HFFc6 (cell line): ENCODE results near the gene SPOCK1. TPM values are rescaled to one million over a fixed set of nuclear protein-coding genes. Genes with fewer than 3 reads are reported as not detected.

Source experiments
- DNase-seq: peaks from one replicate; pipeline ENCODE4 v3.0.0-alpha.2; 2018
- H3K27ac Mint-ChIP-seq: 2 replicates; pipeline ENCODE4 v1.8.0; 2020; ENCODE audit warnings: mild to moderate bottlenecking, mixed read lengths
- H3K27me3 Mint-ChIP-seq: 2 replicates; pipeline ENCODE4 v1.8.0; 2021; ENCODE audit warnings: mild to moderate bottlenecking, moderate library complexity, mixed read lengths; ENCODE audit not compliant: insufficient read depth
- H3K36me3 Mint-ChIP-seq: 2 replicates; pipeline ENCODE4 v1.8.0; 2021; ENCODE audit warnings: low read depth, mixed read lengths
- H3K4me1 Mint-ChIP-seq: 2 replicates; pipeline ENCODE4 v1.8.0; 2020; ENCODE audit warnings: low read depth, mixed read lengths
- H3K4me3 Mint-ChIP-seq: 2 replicates; pipeline ENCODE4 v1.8.0; 2020; ENCODE audit warnings: mild to moderate bottlenecking, moderate library complexity, mixed read lengths
- H3K9me3 Mint-ChIP-seq: 2 replicates; pipeline ENCODE4 v1.8.0; 2020; ENCODE audit warnings: mild to moderate bottlenecking, mixed read lengths
- total RNA-seq, 6 experiments: library from RNA; stranded (reverse); fragmentation: NEBNext Ultra II Directional; extraction: Animal tissue kit (Norgen Biotek cat#: 25700); gene quantifications; 2 replicates in 1 of 6; 3 replicates in 5 of 6; pipeline ENCODE4 v1.2.3, GENCODE V29; 2021
- TF ChIP-seq, protein P1 (sequence below): fragments of 200-600 bp; sonication (generic); IDR thresholded peaks from 2 replicates; pipeline ENCODE4 v1.5.0; 2021; ENCODE audit warnings: antibody characterized with exemption, mild to moderate bottlenecking

Gene SPOCK1
- total RNA-seq, 6 experiments from 2014 or later, result 111 to 170 (median 125) TPM

- TF ChIP-seq, protein P1, sequence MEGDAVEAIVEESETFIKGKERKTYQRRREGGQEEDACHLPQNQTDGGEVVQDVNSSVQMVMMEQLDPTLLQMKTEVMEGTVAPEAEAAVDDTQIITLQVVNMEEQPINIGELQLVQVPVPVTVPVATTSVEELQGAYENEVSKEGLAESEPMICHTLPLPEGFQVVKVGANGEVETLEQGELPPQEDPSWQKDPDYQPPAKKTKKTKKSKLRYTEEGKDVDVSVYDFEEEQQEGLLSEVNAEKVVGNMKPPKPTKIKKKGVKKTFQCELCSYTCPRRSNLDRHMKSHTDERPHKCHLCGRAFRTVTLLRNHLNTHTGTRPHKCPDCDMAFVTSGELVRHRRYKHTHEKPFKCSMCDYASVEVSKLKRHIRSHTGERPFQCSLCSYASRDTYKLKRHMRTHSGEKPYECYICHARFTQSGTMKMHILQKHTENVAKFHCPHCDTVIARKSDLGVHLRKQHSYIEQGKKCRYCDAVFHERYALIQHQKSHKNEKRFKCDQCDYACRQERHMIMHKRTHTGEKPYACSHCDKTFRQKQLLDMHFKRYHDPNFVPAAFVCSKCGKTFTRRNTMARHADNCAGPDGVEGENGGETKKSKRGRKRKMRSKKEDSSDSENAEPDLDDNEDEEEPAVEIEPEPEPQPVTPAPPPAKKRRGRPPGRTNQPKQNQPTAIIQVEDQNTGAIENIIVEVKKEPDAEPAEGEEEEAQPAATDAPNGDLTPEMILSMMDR, result no peak
- Mint-ChIP-seq H3K27ac (no peak overlapping the region), H3K27me3 (peaks cover 5% of the 10 kb centered on the region; the same call in 1 of the 2 replicates), H3K36me3 (no peaks in the 10 kb centered on the region), H3K4me1 (peaks cover 7% of the 10 kb centered on the region), H3K9me3 (no peaks in the 10 kb centered on the region), H3K4me3 (no peak overlapping the region)
- DNase-seq, result no peak
These were observed 207.7 kb downstream of the SPOCK1 start for GRCh38 chr5:137291436-137291835.

- Mint-ChIP-seq H3K4me1 (peaks cover 11% of the 10 kb centered on the region), H3K9me3 (no peaks in the 10 kb centered on the region), H3K36me3 (no peaks in the 10 kb centered on the region), H3K4me3 (no peak overlapping the region), H3K27ac (no peak overlapping the region), H3K27me3 (peaks cover 7% of the 10 kb centered on the region; the same call in 1 of the 2 replicates)
- DNase-seq, result no peak
- TF ChIP-seq, protein P1, result no peak
These were observed 208.1 kb downstream of the SPOCK1 start for GRCh38 chr5:137291031-137291430.

GRCh38 chr5:137290373-137290772 is 208.8 kb downstream of the SPOCK1 start:
- no peak overlapping the region for H3K4me3 Mint-ChIP-seq
- peaks cover 7% of the 10 kb centered on the region; the same call in 1 of the 2 replicates for H3K27me3 Mint-ChIP-seq
- no peak overlapping the region for H3K27ac Mint-ChIP-seq
- no peaks in the 10 kb centered on the region for H3K9me3 Mint-ChIP-seq
- H3K4me1 Mint-ChIP-seq, result peaks cover 17% of the 10 kb centered on the region
- TF ChIP-seq, protein P1, result no peak
- no peaks in the 10 kb centered on the region for H3K36me3 Mint-ChIP-seq
- DNase-seq, result no peak

DNA sequence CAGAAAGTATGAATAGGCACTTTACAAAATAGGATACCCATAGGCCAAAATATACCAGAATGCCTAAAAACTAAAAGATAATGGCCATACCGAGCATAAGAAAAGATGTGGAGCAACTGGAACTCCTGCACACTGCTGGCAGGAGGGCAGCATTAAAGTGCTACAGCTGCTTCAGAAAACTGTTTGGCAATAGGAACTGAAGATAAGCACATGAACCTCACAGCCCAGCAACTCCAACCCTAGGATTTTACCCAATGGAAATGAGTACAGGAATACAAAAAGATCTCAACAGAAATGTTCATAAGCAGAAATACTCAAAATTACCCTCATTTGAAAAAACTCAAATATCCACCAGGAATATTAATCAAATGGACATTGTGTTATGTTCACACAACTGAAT is 209.3 kb downstream of the SPOCK1 start:
- TF ChIP-seq, protein P1, result no peak
- Mint-ChIP-seq H3K9me3 (no peaks in the 10 kb centered on the region), H3K36me3 (no peaks in the 10 kb centered on the region), H3K27me3 (peaks cover 7% of the 10 kb centered on the region; the same call in 1 of the 2 replicates), H3K27ac (no peak overlapping the region), H3K4me1 (peaks cover 17% of the 10 kb centered on the region), H3K4me3 (no peak overlapping the region)
- DNase-seq, result no peak

- H3K9me3 Mint-ChIP-seq, result no peaks in the 10 kb centered on the region
- H3K27me3 Mint-ChIP-seq, result peaks cover 7% of the 10 kb centered on the region
- no peak overlapping the region for H3K4me3 Mint-ChIP-seq
- H3K36me3 Mint-ChIP-seq, result 0 out of 2 replicates have a peak, but pooled peaks cover 4% of the 10 kb centered on the region
- DNase-seq, result no peak
- H3K4me1 Mint-ChIP-seq, result peaks cover 19% of the 10 kb centered on the region
- no peak overlapping the region for H3K27ac Mint-ChIP-seq
- TF ChIP-seq, protein P1, result no peak
These were observed 211.6 kb downstream of the SPOCK1 start for GRCh38 chr5:137287569-137287968.
